HG03066 (cell line): ENCODE results near the gene HDHD3.

ENCODE experiments used
- ATAC-seq: cut with Tn5 transposase; IDR thresholded peaks from one replicate; pipeline ENCODE4 v1.9.1; 2021; ENCODE audit warnings: low read depth; ENCODE audit not compliant: unreplicated experiment

Gene HDHD3

DNA sequence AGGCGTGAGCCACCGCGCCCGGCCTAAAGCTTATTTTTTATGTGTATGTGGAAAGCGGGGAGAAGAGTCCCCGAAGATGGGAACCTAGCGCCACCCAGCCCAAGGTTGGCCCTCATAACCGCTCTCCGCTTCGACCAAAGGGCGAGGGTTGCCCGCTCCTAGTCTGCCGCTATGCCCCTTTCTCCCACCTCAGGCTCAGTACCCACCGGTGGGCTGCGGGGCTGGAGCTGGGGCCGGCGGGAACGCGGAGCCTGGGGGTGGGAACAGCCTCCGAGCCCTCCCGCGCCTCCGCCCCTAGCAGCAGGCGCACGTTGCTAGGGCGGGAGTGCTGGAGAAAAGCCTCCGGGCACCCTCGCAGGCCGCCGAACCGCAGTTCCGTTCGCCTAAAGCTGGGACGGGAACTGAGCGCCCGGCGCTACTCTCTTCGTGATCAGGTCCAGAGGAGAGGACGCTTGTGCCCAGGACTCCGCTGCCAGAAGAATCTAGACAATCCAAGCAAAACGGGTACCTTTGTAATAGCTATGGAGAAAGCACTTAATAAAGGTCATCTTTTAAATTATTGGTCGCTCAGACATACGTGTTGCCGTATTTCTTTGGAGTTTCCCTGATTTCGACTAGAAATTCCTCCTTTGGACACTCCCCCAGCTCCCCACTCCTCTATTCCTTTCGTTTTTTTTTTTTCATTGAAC lies 36.6 kb downstream of the HDHD3 start, which contains the start of gene WDR31:
Gene WDR31, minus strand, starts transcription at position 265 of the 689 bp plus-strand sequence. CDS start 8,253 bp downstream, outside the sequence.
- ATAC-seq = peak; percentile 97

GRCh38 chr9:113337714-113338113 lies 39.1 kb downstream of the HDHD3 start:
- ATAC-seq = no peak

- no peak for ATAC-seq
Measured at GRCh38 chr9:113331780-113332179, 45.0 kb downstream of the HDHD3 start.

GRCh38 chr9:113328045-113328782 lies 48.6 kb downstream of the HDHD3 start:
- no peak for ATAC-seq

DNA sequence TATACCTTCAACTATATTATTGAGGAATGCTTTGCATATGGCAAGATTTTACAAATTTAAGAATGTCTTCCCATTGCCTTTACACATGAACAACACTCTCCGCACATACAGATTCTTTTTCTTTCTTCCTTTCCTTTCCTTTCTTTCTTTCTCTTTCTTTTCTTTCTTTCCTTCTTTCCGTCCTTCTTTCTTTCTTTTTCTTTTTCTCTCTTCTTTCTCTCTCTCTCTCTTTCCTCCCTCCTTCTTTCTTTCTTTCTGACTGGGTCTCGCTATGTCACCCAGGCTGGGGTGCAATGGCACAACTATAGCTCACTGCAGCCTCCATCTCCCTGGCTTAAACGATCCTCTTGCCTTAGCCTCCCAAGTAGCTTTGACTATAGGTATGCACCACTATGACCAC lies 50.6 kb downstream of the HDHD3 start:
- ATAC-seq = no peak
